Endothelial cell of umbilical vein (primary cell): ENCODE data around the gene PHLDB2.

Experiments used
- CTCF ChIP-seq, 2 donors: IDR thresholded peaks; 1 replicate in 1 of 2; 2 replicates in 1 of 2; pipeline ENCODE4 v1.5.1; 2011; ENCODE audit warnings: low read length in 2 of 2, mild to moderate bottlenecking in 2 of 2, moderate library complexity in 2 of 2, control low read depth in 1 of 2, inconsistent platforms in 1 of 2, low read depth in 1 of 2; ENCODE audit not compliant: insufficient read depth in 1 of 2; ENCODE audit errors: extremely low read depth in 1 of 2
- EZH2 ChIP-seq: IDR thresholded peaks from 2 replicates; pipeline ENCODE4 v1.6.1; 2012; ENCODE audit warnings: borderline replicate concordance, low read depth, mild to moderate bottlenecking, moderate library complexity, low read length, inconsistent platforms; ENCODE audit not compliant: severe bottlenecking
- FOS ChIP-seq: IDR thresholded peaks from 2 replicates; pipeline ENCODE4 v1.6.1; 2011; ENCODE audit warnings: mild to moderate bottlenecking, low read length, moderate library complexity, borderline replicate concordance; ENCODE audit not compliant: insufficient read depth
- GATA2 ChIP-seq: IDR thresholded peaks from 2 replicates; pipeline ENCODE4 v1.7.0; 2011; ENCODE audit warnings: low read depth, mild to moderate bottlenecking, moderate library complexity, mixed read lengths, low read length; ENCODE audit not compliant: insufficient read length, insufficient read depth
- JUN ChIP-seq: IDR thresholded peaks from 2 replicates; pipeline ENCODE4 v1.6.1; 2011; ENCODE audit warnings: borderline replicate concordance, low read depth; ENCODE audit not compliant: insufficient read length, insufficient read depth
- MAX ChIP-seq: IDR thresholded peaks from 2 replicates; pipeline ENCODE4 v1.6.1; 2011; ENCODE audit not compliant: insufficient read depth, insufficient read length
- MYC ChIP-seq: IDR thresholded peaks from one replicate; pipeline ENCODE4 v1.6.1; 2011; ENCODE audit warnings: mild to moderate bottlenecking, low read depth, low read length
- POLR2A ChIP-seq: IDR thresholded peaks from 2 replicates; pipeline ENCODE4 v1.6.1; 2012; ENCODE audit warnings: low read depth, mild to moderate bottlenecking, control low read depth, low read length
- POLR2AphosphoS5 ChIP-seq: IDR thresholded peaks from 2 replicates; pipeline ENCODE4 v1.6.1; 2012; ENCODE audit warnings: low read depth, mild to moderate bottlenecking, control low read depth, low read length, moderate library complexity; ENCODE audit not compliant: insufficient read depth

- no peak for TF ChIP-seq CTCF (IDR thresholded peaks at IDR 0.05; ENCODE audit: extremely low read depth in 1 of 2, insufficient read depth in 1 of 2, low read depth in 1 of 2, low read length in 2 of 2)
- no peak for TF ChIP-seq POLR2A
- TF ChIP-seq EZH2, result no peak
- TF ChIP-seq MAX, result no peak
- no peak for TF ChIP-seq FOS
- TF ChIP-seq POLR2AphosphoS5, result no peak
- TF ChIP-seq MYC, result no peak
- TF ChIP-seq GATA2, result no peak
- TF ChIP-seq JUN, result no peak
Observed at GRCh38 chr3:111970376-111970775, 111.3 kb downstream of the PHLDB2 start.
